NOMO-1 treated with DMSO at 0.1 percent for 48 hours (cell line): ENCODE measurements around the gene TLX2.
A peak's percentile ranks its signal among the peaks of the same experiment; 100 is the strongest.

Source experiments
- DNase-seq: peaks from one replicate; lab custom pipeline; 2025; ENCODE audit not compliant: unreplicated experiment; lab: John Stamatoyannopoulos, UW

The TLX2 gene

GRCh38 chr2:74531666-74532065 is 17.4 kb downstream of the TLX2 start:
- DNase-seq = no peak

DNA sequence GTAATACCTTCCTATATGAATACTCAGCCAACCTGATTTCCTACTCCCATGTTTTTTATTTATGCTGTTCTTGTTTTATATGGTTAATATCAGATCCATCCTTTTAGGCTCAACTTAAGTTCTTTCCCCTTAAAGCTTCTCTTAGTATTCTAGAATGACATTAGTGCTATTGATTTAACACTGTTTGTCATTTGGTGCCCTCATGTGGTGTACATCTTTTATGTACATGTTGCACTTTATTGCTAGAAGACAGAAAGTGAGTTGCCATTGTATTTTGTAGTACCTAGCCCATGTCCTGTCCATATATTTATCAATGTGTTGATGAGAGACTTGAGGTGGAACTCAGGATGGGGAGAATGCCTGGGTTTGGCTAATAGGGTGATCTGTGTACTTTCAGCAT is 18.0 kb downstream of the TLX2 start:
- DNase-seq = peak; percentile 35

DNA sequence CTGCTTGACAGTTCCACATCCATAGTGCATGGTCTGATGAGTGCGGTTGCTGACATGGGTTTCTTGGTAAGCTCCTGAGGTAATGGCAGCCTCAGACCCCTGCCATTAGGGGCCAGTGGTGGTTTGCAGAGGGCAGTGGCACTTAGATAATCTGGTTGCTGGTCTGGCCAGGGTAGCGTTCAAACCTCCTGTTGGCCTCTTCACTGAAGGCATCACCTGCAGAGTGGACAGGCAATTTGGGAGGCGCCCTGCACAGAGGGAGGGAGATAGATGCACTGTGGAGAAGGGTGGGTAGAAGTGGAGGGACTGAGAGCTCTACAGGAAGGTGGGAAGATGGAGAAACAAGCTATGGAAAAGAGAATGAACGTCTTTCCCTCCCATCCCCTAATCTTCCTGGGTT is 19.2 kb downstream of the TLX2 start:
- no peak for DNase-seq

DNA sequence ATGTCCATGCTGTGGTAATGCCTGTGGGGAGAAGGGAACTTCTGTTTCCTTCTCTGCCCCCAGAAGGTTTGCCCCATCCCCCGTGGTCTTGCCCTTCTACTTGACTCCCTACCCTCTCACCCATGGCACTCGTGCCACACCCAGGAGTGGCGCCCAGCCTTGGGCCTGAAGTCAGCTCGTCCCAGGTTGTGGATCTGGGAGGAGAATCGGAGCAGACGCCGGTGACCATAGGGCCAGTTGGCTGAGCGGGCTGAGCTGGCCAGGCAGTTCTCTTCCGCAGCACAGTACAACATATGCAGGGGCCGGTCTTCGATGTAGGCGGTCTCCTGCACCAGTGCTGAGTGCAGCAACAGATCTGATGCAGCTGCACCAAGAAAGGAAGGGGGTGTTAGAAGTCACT is 20.2 kb downstream of the TLX2 start:
- no peak for DNase-seq

DNA sequence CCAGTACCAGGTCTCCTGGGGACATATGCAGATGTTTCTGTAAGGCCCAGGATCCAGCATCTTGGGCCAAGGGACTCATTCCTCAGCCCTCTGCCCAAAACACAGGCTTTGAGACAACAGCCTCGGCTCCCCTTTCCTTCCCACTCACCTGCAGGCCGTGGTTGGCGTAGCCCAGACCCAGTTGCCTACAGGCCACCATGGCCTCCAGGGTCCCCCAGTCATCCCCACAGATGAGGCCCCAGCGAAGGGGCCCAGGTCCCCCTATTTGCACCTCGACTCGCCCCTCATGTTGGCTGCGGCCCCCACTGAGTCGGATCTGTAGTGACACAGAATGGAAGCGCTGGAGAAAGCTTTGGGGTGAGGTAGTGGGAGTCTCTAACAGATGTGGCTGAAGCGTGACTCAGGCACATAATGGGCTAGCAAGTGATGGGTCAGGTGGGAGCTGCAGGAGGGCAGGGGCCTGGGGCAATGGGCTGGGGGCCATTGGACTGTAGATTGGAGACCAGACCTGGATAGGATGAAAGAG is 21.3 kb downstream of the TLX2 start:
- DNase-seq = no peak

GRCh38 chr2:74536166-74536950 is 22.1 kb downstream of the TLX2 start:
- DNase-seq = no peak

- DNase-seq = no peak
These were observed 22.9 kb downstream of the TLX2 start for GRCh38 chr2:74537140-74537539.

- peak; percentile 25 for DNase-seq
These were observed 24.7 kb downstream of the TLX2 start for GRCh38 chr2:74538881-74539339.

DNA sequence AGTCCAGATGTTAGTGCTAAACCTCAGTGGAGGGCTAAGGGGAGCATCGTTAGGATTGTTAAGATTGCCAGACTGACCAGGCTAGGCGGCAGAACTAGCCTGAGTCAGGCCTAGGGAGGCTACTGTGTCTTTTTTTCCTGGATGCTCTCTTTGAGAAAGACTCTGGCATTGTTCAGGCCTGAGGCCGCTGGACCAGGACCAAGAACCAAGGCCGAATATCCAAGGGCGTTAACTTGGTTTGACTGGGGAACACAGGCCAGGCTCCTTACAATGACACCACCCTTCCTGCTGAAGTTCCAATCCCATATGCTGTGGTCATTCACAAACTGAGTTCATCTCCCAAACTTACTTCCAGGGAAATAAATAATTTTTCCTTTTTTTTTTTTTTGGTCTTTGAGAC is 26.0 kb downstream of the TLX2 start:
- DNase-seq = no peak

DNA sequence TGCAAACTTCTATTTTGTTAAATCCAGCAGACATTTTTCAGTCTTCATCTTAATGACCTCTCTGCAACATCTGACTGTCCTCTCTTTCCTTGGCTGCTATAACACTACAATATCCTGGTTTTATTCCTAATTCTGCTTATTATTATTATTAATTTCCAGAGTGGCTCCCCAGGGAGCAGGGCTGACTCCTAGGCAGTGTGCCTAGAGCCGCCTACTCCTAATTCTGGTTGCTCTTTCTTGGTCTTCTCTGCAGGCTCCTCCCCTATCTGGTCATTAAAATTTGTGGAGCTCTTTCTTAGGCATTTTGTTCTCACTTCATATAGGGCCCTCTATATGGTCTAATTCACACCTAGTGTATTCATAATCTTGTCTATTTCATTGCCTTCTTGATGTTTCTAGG is 28.7 kb downstream of the TLX2 start:
- no peak for DNase-seq

DNA sequence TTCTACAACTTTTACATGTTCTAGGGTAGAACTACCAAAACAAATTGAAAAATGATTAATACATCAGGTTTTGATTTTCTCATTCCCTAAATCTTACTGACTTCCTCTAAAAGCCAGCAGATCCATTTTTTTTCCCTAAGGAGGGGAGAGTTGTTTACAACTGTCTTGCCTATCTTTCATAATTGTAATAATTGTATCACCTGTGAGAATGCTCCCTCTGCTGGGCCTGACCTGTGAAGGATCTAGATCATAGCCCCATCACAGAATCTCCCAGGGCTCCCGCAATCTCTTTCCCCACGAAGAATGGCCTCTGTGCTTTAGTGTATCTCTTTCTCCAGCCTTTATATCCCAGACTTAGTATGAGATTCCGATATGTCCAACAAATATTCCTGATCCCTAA is 30.4 kb downstream of the TLX2 start:
- no peak for DNase-seq

GRCh38 chr2:74546004-74546403 is 31.8 kb downstream of the TLX2 start:
- no peak for DNase-seq

DNA sequence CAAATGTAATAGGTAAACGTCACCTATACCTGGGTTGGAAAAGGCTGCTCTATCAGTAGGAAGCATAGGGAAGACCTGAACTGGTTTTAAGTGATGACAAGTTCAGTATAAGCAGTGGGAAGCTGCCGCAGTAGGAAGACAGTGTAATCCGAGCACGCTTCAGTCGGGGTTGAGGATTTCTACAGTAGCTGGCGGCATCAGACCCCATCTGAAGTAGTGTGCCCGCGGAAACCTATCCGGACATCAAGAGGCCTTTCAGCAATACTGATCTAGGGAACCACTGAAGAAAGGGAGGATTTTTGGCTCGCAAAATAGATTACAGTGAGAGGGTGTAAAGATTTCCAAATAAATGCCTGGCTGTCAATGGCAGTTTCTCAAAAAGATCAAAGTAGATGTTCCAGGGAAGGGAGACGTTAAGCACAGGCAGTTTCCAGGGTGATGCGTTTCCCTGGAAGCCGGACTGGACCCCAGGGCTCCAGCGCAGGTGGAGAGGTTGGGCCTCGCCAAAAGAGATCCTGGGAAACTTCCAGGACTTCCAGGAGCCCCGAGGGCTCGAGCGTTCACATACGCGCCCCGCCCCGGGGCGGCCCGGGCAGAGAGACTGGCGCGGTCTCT is 34.1 kb downstream of the TLX2 start:
- no peak for DNase-seq

DNA sequence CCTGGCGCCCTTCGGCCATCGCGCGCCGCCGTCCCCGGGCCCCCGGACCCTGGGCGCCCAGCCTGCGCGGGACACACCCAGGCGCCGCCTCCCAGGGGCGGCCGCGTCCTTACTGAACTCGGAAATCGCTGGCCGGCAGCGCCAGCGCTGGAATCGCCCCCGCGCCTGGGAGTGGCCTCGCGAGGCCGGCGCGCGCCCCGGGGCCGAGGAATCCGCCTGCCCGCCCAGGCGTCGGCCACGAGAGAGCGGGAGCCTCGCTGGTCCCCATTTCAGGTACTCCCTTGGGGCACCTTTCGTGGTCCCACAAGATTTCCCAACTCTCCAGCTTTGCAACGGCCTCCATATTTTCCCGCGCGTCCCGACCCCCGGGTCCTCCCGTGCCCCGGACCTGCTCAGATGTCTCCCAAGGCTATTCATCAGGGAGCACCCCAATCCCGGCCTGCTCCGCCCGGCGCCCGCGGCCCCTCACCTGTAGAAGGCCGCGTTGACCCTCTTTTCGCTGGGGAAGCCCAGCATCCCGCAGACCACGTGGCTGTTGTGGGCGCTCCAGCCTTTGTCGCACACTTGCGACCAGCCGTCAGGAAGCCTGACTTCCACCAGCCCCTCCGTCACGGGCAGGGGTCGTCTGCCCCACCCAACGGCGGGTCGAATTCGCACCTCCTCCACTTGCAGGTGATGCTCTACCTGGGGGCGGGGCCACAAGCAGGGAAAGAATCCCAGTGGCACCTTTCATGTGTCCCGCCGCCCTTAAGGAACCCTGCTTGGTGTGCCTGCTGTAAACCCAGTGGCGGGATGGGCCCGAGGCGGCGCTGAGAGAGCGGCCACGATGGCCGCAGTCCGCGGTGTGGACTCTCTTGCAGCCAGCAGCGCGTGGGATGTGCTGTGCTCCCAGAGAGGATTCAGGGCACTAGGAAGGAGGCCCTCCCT is 34.9 kb downstream of the TLX2 start:
- DNase-seq = peak; percentile 32

DNA sequence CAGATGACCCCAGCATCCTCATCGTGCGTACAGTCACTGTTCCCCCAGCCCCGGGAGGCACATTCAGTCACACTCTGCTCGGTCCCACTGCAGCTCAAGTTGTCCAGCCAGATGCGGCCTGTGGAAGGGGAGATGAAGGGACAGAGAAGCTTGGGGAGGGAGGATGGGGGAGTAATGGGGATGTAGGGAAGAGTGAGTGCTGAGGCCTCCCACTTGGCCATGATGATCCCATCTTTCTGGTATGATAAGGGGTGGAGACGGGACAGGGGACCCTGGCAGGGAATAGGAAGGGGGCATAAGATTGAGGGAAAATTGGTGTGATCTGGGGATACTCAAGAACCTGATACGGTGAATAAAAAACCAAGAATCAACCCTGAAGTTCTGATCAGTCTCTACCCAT is 36.0 kb downstream of the TLX2 start:
- no peak for DNase-seq

GRCh38 chr2:74551530-74551929 is 37.3 kb downstream of the TLX2 start:
- DNase-seq = no peak

- no peak for DNase-seq
These were observed 38.0 kb downstream of the TLX2 start for GRCh38 chr2:74551942-74552913.

DNA sequence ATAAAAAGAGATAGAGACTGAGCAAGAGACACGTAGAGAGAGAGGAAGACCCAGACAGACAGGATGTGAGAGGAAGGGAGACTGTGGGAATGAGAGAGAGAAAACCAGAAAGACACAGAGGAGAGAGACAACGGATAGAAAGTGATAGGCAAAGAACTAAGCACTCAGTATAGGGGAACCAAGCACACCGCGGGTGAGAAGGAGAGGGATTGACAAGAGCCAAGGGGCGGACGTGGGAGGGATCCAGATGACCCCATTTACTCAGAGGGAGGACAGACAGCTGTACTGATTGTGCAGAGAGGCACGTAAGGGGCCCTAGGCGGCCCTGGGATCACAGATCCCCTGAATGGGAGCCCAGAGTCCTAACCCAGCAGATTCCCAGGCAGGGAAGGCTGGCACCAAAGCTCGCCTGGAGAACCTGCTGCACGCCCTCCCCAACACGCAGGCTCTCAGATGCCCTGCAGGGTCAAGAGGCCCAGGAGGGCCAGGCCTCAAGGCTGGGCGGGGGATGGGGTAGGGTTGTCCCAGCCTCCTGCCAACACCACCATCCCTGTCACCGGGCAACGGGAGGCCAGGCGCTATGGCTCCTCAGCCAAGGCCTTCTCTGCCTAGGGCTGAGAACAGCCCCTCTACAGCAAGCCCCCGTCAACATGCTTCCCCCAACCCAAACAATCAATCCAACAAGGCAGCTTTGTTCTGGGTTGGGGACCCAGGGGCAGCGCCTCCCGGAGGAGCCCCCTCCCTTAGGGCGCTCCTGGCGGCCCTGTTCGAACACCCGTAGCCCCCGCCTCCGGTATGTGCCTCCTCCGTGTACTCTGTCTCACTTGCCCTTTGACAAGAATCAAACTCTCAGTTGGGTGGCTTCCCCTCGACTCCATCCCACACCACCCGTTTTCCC is 38.9 kb downstream of the TLX2 start:
- no peak for DNase-seq
